ENCODE results near the gene NAALADL2. TPM values are rescaled to one million over a fixed set of nuclear protein-coding genes. Genes with fewer than 3 reads are reported as not detected.

The NAALADL2 gene
- polyA plus RNA-seq, 2 of the 4 experiments (the other 2 are of a cell fraction) = 0.09 to 0.28 TPM

- no peak for DNase-seq (ENCODE audit: low read depth in 1 of 2, low spot score in 1 of 2)
- Histone ChIP-seq H3K4me2 (no peak overlapping the region), H3K27ac (no peak overlapping the region), H3K9me3 (no peaks in the 10 kb centered on the region), H3K4me1 (no peaks in the 10 kb centered on the region), H3K4me3 (no peak overlapping the region)
- ChIA-PET POLR2A (no interaction called here), CTCF (no interaction called here)
- no peak for FAIRE-seq
- ATAC-seq = no peak
- WGBS (ENCODE audit: missing lambda C conversion rate) = 29% methylated on average over 1 of the region's 1 CpG
- TF ChIP-seq TP53 (CRISPR knock-in tag; IDR thresholded peaks at IDR 0.05) (no peak), KDM1A (IDR thresholded peaks at IDR 0.05; ENCODE audit: low read depth) (no peak), RNF2 (IDR thresholded peaks at IDR 0.05; ENCODE audit: borderline replicate concordance, low read depth) (no peak), CTCF (IDR thresholded peaks at IDR 0.05) (no peak), POLR2AphosphoS2 (conservative IDR thresholded peaks at IDR 0.05; ENCODE audit: low read length) (no peak), CBX8 (IDR thresholded peaks at IDR 0.05) (no peak), MAZ (IDR thresholded peaks at IDR 0.05; ENCODE audit: borderline replicate concordance, low read depth, low read length) (no peak), CHD4 (IDR thresholded peaks at IDR 0.05; ENCODE audit: borderline replicate concordance) (no peak), ATOH8 (CRISPR knock-in tag; IDR thresholded peaks at IDR 0.05; ENCODE audit: low read depth) (no peak), ZNF302 (CRISPR knock-in tag; IDR thresholded peaks at IDR 0.05) (no peak), RFX5 (IDR thresholded peaks at IDR 0.05) (no peak), SREBF2 (IDR thresholded peaks at IDR 0.05) (no peak)
These were observed 805.8 kb downstream of the NAALADL2 start for GRCh38 chr3:175664911-175665310.

- no peak overlapping the region for H3K4me3 ChIP-seq
- FAIRE-seq (no peak), DNase-seq (ENCODE audit: low read depth in 1 of 2, low spot score in 1 of 2) (no peak), ATAC-seq (no peak)
- TF ChIP-seq HES2 (IDR thresholded peaks at IDR 0.05) (no peak), HOXB5 (CRISPR knock-in tag; IDR thresholded peaks at IDR 0.05) (no peak), RFX5 (IDR thresholded peaks at IDR 0.05) (no peak), RCOR1 (IDR thresholded peaks at IDR 0.05; ENCODE audit: low read depth, low read length) (no peak), RNF2 (IDR thresholded peaks at IDR 0.05; ENCODE audit: borderline replicate concordance, low read depth) (no peak), EP300 (IDR thresholded peaks at IDR 0.05) (no peak), HOXA7 (CRISPR knock-in tag; IDR thresholded peaks at IDR 0.05) (no peak), TFCP2L1 (CRISPR knock-in tag; IDR thresholded peaks at IDR 0.05) (no peak), JUNB (IDR thresholded peaks at IDR 0.05) (no peak), ZC3H11A (IDR thresholded peaks at IDR 0.05) (no peak), BHLHE40 (IDR thresholded peaks at IDR 0.05; ENCODE audit: low read depth, low read length) (no peak), POLR2A (IDR thresholded peaks at IDR 0.05; ENCODE audit: low read length) (no peak), HDAC2 (IDR thresholded peaks at IDR 0.05) (no peak), MYC (IDR thresholded peaks at IDR 0.05; ENCODE audit: borderline replicate concordance, low read length) (no peak), CHD2 (IDR thresholded peaks at IDR 0.05; ENCODE audit: low read length, partially characterized antibody) (no peak)
- WGBS (ENCODE audit: missing lambda C conversion rate) = 9% methylated on average over 1 of the region's 1 CpG
- no peak overlapping the region for H3K4me2 ChIP-seq
- H3K4me1 ChIP-seq = no peaks in the 10 kb centered on the region
- H3K27ac ChIP-seq = no peak overlapping the region
- ChIA-PET CTCF (no interaction called here), POLR2A (no interaction called here)
- no peaks in the 10 kb centered on the region for H3K9me3 ChIP-seq
These were observed 809.2 kb downstream of the NAALADL2 start for GRCh38 chr3:175668300-175668699.

- WGBS (ENCODE audit: missing lambda C conversion rate) = 55% methylated on average over 3 of the region's 3 CpGs
- Histone ChIP-seq H3K4me1 (no peaks in the 10 kb centered on the region), H3K9me3 (no peaks in the 10 kb centered on the region), H3K4me2 (no peak overlapping the region), H3K4me3 (no peak overlapping the region), H3K27ac (no peak overlapping the region)
- ChIA-PET POLR2A (no interaction called here), CTCF (no interaction called here)
- no peak for FAIRE-seq
- DNase-seq (ENCODE audit: low read depth in 1 of 2, low spot score in 1 of 2) = no peak
- ATAC-seq = no peak
- TF ChIP-seq HDAC2 (IDR thresholded peaks at IDR 0.05) (no peak), HMGXB4 (CRISPR knock-in tag; IDR thresholded peaks at IDR 0.05; ENCODE audit: borderline replicate concordance) (no peak), RARB (CRISPR knock-in tag; IDR thresholded peaks at IDR 0.05) (no peak), CBX8 (IDR thresholded peaks at IDR 0.05) (no peak), ESRRA (IDR thresholded peaks at IDR 0.05; ENCODE audit: borderline replicate concordance, low read length) (no peak), E2F6 (IDR thresholded peaks at IDR 0.05; ENCODE audit: borderline replicate concordance, low read depth) (no peak), MAX (IDR thresholded peaks at IDR 0.05) (no peak), EHMT2 (IDR thresholded peaks at IDR 0.05; ENCODE audit: low read depth) (no peak), NFE2L2 (conservative IDR thresholded peaks at IDR 0.05; ENCODE audit: low read length) (no peak), SREBF2 (IDR thresholded peaks at IDR 0.05) (no peak), FOSB (CRISPR knock-in tag; IDR thresholded peaks at IDR 0.05) (no peak), MYC (IDR thresholded peaks at IDR 0.05; ENCODE audit: borderline replicate concordance, low read length) (no peak), TFCP2L1 (CRISPR knock-in tag; IDR thresholded peaks at IDR 0.05) (no peak), EHF (CRISPR knock-in tag; IDR thresholded peaks at IDR 0.05) (no peak)
These were observed 811.4 kb downstream of the NAALADL2 start for GRCh38 chr3:175670557-175670956.

All from A549 (cell line).